Osteocyte (in vitro differentiated cells): ENCODE results near the gene DCXR. TPM values are rescaled to one million over a fixed set of nuclear protein-coding genes. Genes with fewer than 3 reads are reported as not detected.

Source experiments
- DNase-seq: peaks from one replicate; pipeline ENCODE4 v3.0.0; 2021; ENCODE audit warnings: mixed read lengths; ENCODE audit not compliant: unreplicated experiment; ENCODE audit errors: extremely low spot score
- H3K27ac Mint-ChIP-seq: one replicate; pipeline ENCODE4 v1.8.0; 2021; ENCODE audit warnings: mild to moderate bottlenecking, mixed read lengths; ENCODE audit not compliant: unreplicated experiment
- H3K27me3 Mint-ChIP-seq: one replicate; pipeline ENCODE4 v1.8.0; 2021; ENCODE audit warnings: mixed read lengths; ENCODE audit not compliant: unreplicated experiment
- H3K36me3 Mint-ChIP-seq: one replicate; pipeline ENCODE4 v1.8.0; 2021; ENCODE audit warnings: mixed read lengths; ENCODE audit not compliant: unreplicated experiment
- H3K4me1 Mint-ChIP-seq: one replicate; pipeline ENCODE4 v1.8.0; 2021; ENCODE audit warnings: mixed read lengths; ENCODE audit not compliant: unreplicated experiment
- H3K4me3 Mint-ChIP-seq: one replicate; pipeline ENCODE4 v1.8.0; 2021; ENCODE audit warnings: mild to moderate bottlenecking, moderate library complexity, mixed read lengths; ENCODE audit not compliant: unreplicated experiment
- H3K9me3 Mint-ChIP-seq: one replicate; pipeline ENCODE4 v1.8.0; 2021; ENCODE audit warnings: mixed read lengths; ENCODE audit not compliant: unreplicated experiment
- total RNA-seq: library from RNA; stranded (reverse); gene quantifications from 2 replicates; pipeline ENCODE4 v1.2.1, GENCODE V29; 2021
- TF ChIP-seq, protein P1 (sequence below): fragments of 200-600 bp; sonication (generic); IDR thresholded peaks from 2 replicates; pipeline ENCODE4 v1.5.0; 2021; ENCODE audit warnings: antibody characterized with exemption, mild to moderate bottlenecking, moderate library complexity

The DCXR gene
- total RNA-seq, 1 donor from 2014 or later, result 69.0 TPM

DNA sequence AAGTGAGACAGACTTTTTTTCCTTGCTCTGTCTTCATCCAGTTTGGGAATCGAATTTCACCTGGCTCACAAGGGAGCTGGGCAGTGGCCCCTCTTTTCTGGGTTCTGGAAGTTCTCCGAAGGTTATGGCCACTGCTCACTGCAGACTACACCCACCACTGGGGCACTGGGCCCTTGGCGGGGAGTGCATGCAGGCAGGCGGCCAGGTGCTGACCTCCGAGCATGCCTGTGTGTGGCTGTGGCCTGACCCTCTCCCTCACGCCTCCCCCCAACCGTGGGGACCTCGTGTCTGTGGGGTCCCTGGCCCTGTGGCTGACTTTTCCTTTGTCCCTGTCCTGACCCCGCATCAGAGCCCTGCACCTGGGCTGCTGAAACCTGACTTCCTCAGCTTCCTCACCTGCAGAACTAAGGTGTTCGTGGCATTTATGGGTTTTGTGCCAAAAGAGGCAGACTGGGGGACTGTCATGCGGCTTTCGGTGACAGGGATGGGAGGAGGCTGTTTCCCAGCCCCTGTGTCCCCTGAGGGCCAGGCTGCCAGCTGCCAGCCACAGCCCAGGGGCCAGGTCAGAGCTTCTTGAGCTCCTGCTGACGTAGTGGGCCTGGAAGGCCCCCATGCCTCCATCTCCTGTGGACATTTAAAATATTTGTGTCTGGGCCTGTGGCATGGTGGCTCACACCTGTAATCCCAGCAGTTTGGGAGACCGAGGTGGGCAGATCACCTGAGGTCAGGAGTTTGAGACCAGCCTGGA is 38.6 kb downstream of the DCXR start:
- Mint-ChIP-seq H3K27ac (no peak overlapping the region), H3K27me3 (no peaks in the 10 kb centered on the region), H3K9me3 (no peaks in the 10 kb centered on the region), H3K36me3 (peaks cover 10% of the 10 kb centered on the region), H3K4me1 (peaks cover 17% of the 10 kb centered on the region), H3K4me3 (no peak overlapping the region)
- DNase-seq, result no peak
- TF ChIP-seq, protein P1, sequence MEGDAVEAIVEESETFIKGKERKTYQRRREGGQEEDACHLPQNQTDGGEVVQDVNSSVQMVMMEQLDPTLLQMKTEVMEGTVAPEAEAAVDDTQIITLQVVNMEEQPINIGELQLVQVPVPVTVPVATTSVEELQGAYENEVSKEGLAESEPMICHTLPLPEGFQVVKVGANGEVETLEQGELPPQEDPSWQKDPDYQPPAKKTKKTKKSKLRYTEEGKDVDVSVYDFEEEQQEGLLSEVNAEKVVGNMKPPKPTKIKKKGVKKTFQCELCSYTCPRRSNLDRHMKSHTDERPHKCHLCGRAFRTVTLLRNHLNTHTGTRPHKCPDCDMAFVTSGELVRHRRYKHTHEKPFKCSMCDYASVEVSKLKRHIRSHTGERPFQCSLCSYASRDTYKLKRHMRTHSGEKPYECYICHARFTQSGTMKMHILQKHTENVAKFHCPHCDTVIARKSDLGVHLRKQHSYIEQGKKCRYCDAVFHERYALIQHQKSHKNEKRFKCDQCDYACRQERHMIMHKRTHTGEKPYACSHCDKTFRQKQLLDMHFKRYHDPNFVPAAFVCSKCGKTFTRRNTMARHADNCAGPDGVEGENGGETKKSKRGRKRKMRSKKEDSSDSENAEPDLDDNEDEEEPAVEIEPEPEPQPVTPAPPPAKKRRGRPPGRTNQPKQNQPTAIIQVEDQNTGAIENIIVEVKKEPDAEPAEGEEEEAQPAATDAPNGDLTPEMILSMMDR, result no peak

GRCh38 chr17:81998212-81998611 is 39.3 kb downstream of the DCXR start:
- DNase-seq, result no peak
- no peak overlapping the region for H3K4me3 Mint-ChIP-seq
- no peak overlapping the region for H3K27ac Mint-ChIP-seq
- TF ChIP-seq, protein P1, result no peak
- no peaks in the 10 kb centered on the region for H3K27me3 Mint-ChIP-seq
- peaks cover 13% of the 10 kb centered on the region for H3K4me1 Mint-ChIP-seq
- peaks cover 10% of the 10 kb centered on the region for H3K36me3 Mint-ChIP-seq
- no peaks in the 10 kb centered on the region for H3K9me3 Mint-ChIP-seq

- DNase-seq, result no peak
- TF ChIP-seq, protein P1, result no peak
- no peaks in the 10 kb centered on the region for H3K9me3 Mint-ChIP-seq
- H3K27ac Mint-ChIP-seq, result no peak overlapping the region
- H3K4me3 Mint-ChIP-seq, result no peak overlapping the region
- H3K36me3 Mint-ChIP-seq, result peaks cover 10% of the 10 kb centered on the region
- H3K4me1 Mint-ChIP-seq, result peaks cover 16% of the 10 kb centered on the region
- no peaks in the 10 kb centered on the region for H3K27me3 Mint-ChIP-seq
Observed at GRCh38 chr17:81996757-81997441, 40.6 kb downstream of the DCXR start.

- TF ChIP-seq, protein P1, result no peak
- Mint-ChIP-seq H3K27ac (no peak overlapping the region), H3K4me1 (peaks cover 22% of the 10 kb centered on the region), H3K4me3 (no peak overlapping the region), H3K27me3 (no peaks in the 10 kb centered on the region), H3K36me3 (peaks cover 10% of the 10 kb centered on the region), H3K9me3 (no peaks in the 10 kb centered on the region)
- DNase-seq, result no peak
Observed at GRCh38 chr17:81996232-81996756, 41.2 kb downstream of the DCXR start.
